ENCODE data around the gene LYL1. TPM values are rescaled to one million over a fixed set of nuclear protein-coding genes. Genes with fewer than 3 reads are reported as not detected.

The LYL1 gene
- total RNA-seq, 1 donor from 2014 or later, result 6.3 TPM

- peaks cover 94% of the 10 kb centered on the region for H3K4me1 ChIP-seq
- H3K36me3 ChIP-seq, result peaks cover 19% of the 10 kb centered on the region
- peak overlapping the region; percentile 70 for H3K4me3 ChIP-seq
- intact Hi-C loops (cut with micrococcal nuclease), result loop anchor here (5.0 kb wide), 1 partner anchor 113 kb away; no protein-coding TSS in a partner anchor
- peak overlapping the region; percentile 97 for H3K27ac ChIP-seq (replicated peaks)
- no peak for TF ChIP-seq CTCF (IDR thresholded peaks at IDR 0.05; ENCODE audit: borderline replicate concordance)
- H3K27me3 ChIP-seq (ENCODE audit: low read depth), result no peaks in the 10 kb centered on the region
- no peaks in the 10 kb centered on the region for H3K9me3 ChIP-seq (replicated peaks)
- DNase-seq, result no peak
Measured at GRCh38 chr19:13094771-13095392, 7.8 kb downstream of the LYL1 start.

DNA sequence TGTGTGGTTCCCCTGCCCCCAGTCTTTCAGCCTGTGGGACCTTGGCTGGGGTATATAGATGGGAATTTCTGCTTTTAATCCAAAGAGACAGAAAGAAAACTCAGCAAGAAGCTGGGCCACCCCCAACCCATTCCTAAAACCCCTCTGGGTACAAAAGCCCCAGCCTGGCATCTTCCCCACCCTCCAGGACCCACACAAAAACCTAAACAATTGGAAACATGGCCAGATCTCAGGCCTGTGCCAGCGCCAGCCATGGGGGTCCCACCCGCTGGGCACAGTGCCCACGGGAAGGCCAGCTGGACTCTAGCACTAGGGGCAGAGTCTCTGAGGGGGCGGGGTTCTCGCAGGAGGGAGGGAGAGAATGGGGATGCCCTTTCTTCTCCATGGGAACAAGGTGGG is 8.6 kb downstream of the LYL1 start:
- no peak for DNase-seq
- H3K4me1 ChIP-seq, result peaks cover 96% of the 10 kb centered on the region

DNA sequence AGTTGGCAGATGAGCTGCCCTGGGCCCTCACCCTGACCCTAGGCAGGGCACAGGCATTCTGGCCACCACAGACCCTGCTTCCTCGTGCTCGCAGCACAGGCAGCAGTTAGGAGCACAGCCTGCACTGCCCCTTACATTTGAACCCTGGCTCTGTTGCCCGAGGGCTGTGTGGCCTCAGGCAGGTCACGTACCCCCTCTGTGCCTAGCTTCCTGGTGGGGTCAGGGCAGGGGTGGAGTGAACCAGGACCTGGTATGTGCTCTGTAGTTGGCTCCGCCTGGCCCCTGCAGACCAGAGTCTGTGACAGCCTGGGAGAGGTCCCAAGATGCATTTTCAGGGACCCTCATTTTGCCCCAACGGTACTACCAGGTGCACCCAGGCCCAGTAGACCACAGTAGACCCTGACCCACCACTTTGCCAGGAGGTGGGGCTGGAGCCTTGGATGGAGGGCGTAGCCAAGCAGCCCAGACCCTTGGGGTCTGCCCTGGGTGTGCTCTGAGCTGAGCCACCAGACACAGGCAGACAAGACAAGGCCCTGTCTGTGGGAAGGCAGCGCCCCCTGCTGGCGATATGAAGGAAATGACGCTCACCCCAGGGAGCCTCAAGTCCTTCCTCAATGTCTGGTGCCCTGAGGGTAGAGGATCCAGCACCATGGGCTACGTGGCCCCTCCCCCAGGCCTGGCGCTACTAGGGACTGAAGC is 9.1 kb downstream of the LYL1 start:
- peaks cover 19% of the 10 kb centered on the region for H3K36me3 ChIP-seq
- peaks cover 94% of the 10 kb centered on the region for H3K4me1 ChIP-seq
- H3K27ac ChIP-seq (replicated peaks), result peak overlapping the region; percentile 97
- intact Hi-C loops (cut with micrococcal nuclease), result loop anchor here (5.0 kb wide), 1 partner anchor 111 kb away; no protein-coding TSS in a partner anchor
- no peaks in the 10 kb centered on the region for H3K9me3 ChIP-seq (replicated peaks)
- no peaks in the 10 kb centered on the region for H3K27me3 ChIP-seq (ENCODE audit: low read depth)
- H3K4me3 ChIP-seq, result no peak overlapping the region
- TF ChIP-seq CTCF (IDR thresholded peaks at IDR 0.05; ENCODE audit: borderline replicate concordance), result peak; percentile 97
- DNase-seq, result peak; percentile 83

More for the DNA sequence above, 8.6 kb downstream of the LYL1 start:
- Histone ChIP-seq H3K9me3 (replicated peaks) (no peaks in the 10 kb centered on the region), H3K36me3 (peaks cover 19% of the 10 kb centered on the region), H3K4me3 (no peak overlapping the region), H3K27ac (replicated peaks) (peak overlapping the region; percentile 97), H3K27me3 (ENCODE audit: low read depth) (no peaks in the 10 kb centered on the region)
- intact Hi-C loops (cut with micrococcal nuclease), result loop anchor here (5.0 kb wide), 1 partner anchor 112 kb away; no protein-coding TSS in a partner anchor
- no peak for TF ChIP-seq CTCF (IDR thresholded peaks at IDR 0.05; ENCODE audit: borderline replicate concordance)

DNA sequence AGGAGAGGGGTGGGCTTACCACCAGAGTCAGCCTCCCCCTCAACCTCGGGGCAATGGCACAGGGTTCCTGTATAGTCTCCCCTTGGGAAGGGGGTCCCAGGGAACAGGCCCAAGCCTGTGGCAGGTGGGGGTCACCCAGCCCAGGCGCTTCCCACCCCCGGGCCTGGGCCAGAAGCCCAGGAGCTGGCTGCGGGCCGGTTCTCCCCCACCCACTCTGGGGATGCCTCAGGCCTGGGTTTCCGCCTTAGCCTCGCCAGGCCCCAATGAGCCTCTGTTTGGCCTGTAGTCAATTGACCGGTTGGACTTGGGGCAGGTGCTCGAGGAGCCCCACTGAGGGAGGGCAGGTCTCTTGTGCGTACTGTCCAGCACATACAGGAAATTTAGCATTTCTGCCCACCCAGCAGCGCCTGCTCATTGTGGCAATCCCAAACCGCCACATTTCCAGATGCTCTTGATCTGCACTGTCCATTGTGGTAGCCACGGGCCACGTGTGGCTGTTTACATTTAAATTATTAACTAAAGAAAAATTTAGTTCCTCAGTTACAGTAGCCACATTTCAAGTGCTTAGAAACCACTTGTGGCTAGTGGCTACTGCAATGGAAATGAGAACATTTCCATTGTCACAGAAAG is 9.9 kb downstream of the LYL1 start:
- H3K4me1 ChIP-seq, result peaks cover 85% of the 10 kb centered on the region
- H3K4me3 ChIP-seq, result no peak overlapping the region
- intact Hi-C loops (cut with micrococcal nuclease), result loop anchor here (5.0 kb wide), 1 partner anchor 110 kb away; no protein-coding TSS in a partner anchor
- H3K36me3 ChIP-seq, result peaks cover 25% of the 10 kb centered on the region
- no peaks in the 10 kb centered on the region for H3K27me3 ChIP-seq (ENCODE audit: low read depth)
- H3K27ac ChIP-seq (replicated peaks), result peak overlapping the region; percentile 97
- no peak for TF ChIP-seq CTCF (IDR thresholded peaks at IDR 0.05; ENCODE audit: borderline replicate concordance)
- no peaks in the 10 kb centered on the region for H3K9me3 ChIP-seq (replicated peaks)
- no peak for DNase-seq

DNA sequence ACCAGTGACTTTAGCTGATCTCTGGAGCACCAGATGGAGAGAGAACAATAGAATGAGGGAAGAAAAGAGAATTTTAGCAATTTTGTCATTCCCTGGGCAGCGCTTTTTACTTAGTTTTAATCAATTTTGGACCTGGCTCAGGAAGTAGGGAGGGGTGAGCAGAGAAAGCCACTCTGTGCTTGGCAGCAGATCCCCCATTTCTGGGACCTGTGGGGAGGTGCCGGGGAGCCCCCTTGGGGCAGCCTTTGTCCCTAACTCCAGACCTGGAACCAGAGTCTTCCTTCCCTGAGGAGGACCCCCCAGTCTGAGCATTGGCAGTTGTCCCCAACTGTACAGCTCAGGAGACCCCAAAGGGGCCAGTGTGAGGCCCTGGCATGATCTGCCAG is 10.5 kb downstream of the LYL1 start:
- intact Hi-C loops (cut with micrococcal nuclease), result loop anchor here (5.0 kb wide), 1 partner anchor 110 kb away; no protein-coding TSS in a partner anchor

More for the DNA sequence above, 10.5 kb downstream of the LYL1 start:
- no peak for DNase-seq
- peak overlapping the region; percentile 97 for H3K27ac ChIP-seq (replicated peaks)
- no peaks in the 10 kb centered on the region for H3K9me3 ChIP-seq (replicated peaks)
- TF ChIP-seq CTCF (IDR thresholded peaks at IDR 0.05; ENCODE audit: borderline replicate concordance), result no peak
- peaks cover 80% of the 10 kb centered on the region for H3K4me1 ChIP-seq
- H3K27me3 ChIP-seq (ENCODE audit: low read depth), result no peaks in the 10 kb centered on the region
- no peak overlapping the region for H3K4me3 ChIP-seq
- peaks cover 30% of the 10 kb centered on the region for H3K36me3 ChIP-seq
